WERI-Rb-1 (cell line): ENCODE results near the gene COL4A1.

Source experiments
- DNase-seq: peaks from one replicate; pipeline ENCODE4 v3.0.0-alpha.2; 2020
- H3K27ac ChIP-seq: fragments of 250-450 bp; sonication (Bioruptor Pico); 2 replicates; pipeline ENCODE4 v1.5.1; 2020; ENCODE audit warnings: mild to moderate bottlenecking, moderate library complexity
- H3K27me3 ChIP-seq: fragments of 250-450 bp; sonication (Bioruptor Pico); 2 replicates; pipeline ENCODE4 v1.5.1; 2021; ENCODE audit warnings: mild to moderate bottlenecking, low read depth, moderate library complexity; ENCODE audit not compliant: insufficient read depth, severe bottlenecking
- H3K36me3 ChIP-seq: fragments of 250-450 bp; sonication (Bioruptor Pico); 2 replicates; pipeline ENCODE4 v1.5.1; 2020; ENCODE audit warnings: mild to moderate bottlenecking, moderate library complexity
- H3K4me3 ChIP-seq: 2 replicates; pipeline ENCODE4 v1.5.1; 2011; ENCODE audit warnings: low read depth, mild to moderate bottlenecking, control low read depth, low read length
- H3K9me3 ChIP-seq: fragments of 250-450 bp; sonication (Bioruptor Pico); 2 replicates; pipeline ENCODE4 v1.5.1; 2021; ENCODE audit warnings: mild to moderate bottlenecking, moderate library complexity; ENCODE audit not compliant: severe bottlenecking
- CTCF ChIP-seq: IDR thresholded peaks from 2 replicates; pipeline ENCODE4 v1.5.1; 2011; ENCODE audit warnings: low read depth, mild to moderate bottlenecking, control low read depth, inconsistent platforms, low read length

The COL4A1 gene

GRCh38 chr13:110257408-110257807 lies 49.5 kb downstream of the COL4A1 start:
- no peak for TF ChIP-seq CTCF
- no peak overlapping the region for H3K27ac ChIP-seq
- no peak overlapping the region for H3K4me3 ChIP-seq

GRCh38 chr13:110256126-110256905 lies 50.6 kb downstream of the COL4A1 start:
- no peak for DNase-seq
- H3K4me3 ChIP-seq: no peak overlapping the region
- H3K36me3 ChIP-seq: no peaks in the 10 kb centered on the region
- no peaks in the 10 kb centered on the region for H3K9me3 ChIP-seq
- H3K27ac ChIP-seq: no peak overlapping the region
- H3K27me3 ChIP-seq: no peaks in the 10 kb centered on the region
- TF ChIP-seq CTCF: no peak

More at GRCh38 chr13:110257408-110257807, 49.5 kb downstream of the COL4A1 start:
- DNase-seq: no peak
- no peaks in the 10 kb centered on the region for H3K9me3 ChIP-seq
- H3K36me3 ChIP-seq: no peaks in the 10 kb centered on the region
- no peaks in the 10 kb centered on the region for H3K27me3 ChIP-seq

GRCh38 chr13:110254751-110255553 lies 52.0 kb downstream of the COL4A1 start:
- TF ChIP-seq CTCF: no peak
- Histone ChIP-seq H3K36me3 (no peaks in the 10 kb centered on the region), H3K27ac (no peak overlapping the region), H3K27me3 (no peaks in the 10 kb centered on the region), H3K9me3 (no peaks in the 10 kb centered on the region), H3K4me3 (no peak overlapping the region)
- no peak for DNase-seq

DNA sequence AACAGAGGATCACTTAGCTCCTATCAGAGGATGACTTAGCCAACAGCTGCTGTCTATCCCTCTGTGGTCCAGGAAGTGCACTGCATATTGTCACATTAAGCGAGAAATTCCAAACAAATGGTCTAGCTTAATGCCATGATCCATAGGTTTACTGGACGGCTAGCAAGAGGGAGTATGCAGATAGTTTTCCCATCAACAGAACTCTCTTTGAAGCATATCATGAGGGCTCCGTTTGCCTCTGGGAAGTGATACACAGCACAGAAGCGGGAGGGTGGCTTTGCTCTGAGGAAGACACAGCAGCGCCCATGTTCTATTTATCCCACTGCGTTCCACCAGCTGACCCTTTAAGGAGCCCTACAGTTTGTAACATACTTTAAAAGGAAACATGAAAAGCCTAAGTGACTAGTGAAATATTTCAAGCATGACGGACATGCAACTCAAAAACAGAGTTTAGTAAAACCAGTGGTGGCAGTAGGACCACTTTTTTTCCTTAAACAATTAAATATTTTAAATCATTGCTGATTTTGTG lies 52.7 kb downstream of the COL4A1 start:
- Histone ChIP-seq H3K27ac (no peak overlapping the region), H3K36me3 (no peaks in the 10 kb centered on the region), H3K9me3 (no peaks in the 10 kb centered on the region), H3K4me3 (no peak overlapping the region), H3K27me3 (no peaks in the 10 kb centered on the region)
- DNase-seq: no peak
- no peak for TF ChIP-seq CTCF

DNA sequence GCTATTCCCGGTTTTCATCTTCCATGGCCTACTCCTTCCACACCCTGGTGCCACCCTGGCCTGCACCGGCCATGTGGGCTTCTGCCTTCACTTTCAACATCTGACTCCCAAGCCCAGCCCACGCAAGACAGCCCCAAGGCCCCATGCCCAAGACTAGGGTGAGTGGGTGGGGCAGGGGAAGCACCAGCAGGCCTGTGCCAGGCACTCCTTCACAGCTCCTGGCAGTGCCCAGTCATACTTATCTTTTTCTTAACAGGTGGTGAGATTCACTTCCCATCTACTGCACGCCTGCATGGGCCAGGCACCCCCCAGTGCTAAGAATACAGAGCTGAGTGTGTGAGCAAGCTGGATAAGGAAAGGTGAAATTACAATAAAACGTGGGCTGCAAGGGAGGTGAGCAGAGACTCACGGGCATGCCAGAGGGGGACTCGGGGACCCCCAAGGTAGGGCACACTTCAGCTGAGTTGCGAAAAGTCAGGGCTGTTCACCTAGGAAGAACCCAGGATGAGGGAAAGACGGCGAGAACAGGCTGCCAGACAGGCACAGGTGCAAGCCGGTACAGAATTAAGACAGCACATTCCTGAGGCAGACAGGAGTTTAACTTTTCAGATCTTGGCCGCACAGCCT lies 55.7 kb downstream of the COL4A1 start:
- no peak for TF ChIP-seq CTCF
- no peaks in the 10 kb centered on the region for H3K36me3 ChIP-seq
- no peaks in the 10 kb centered on the region for H3K9me3 ChIP-seq
- no peak overlapping the region for H3K4me3 ChIP-seq
- H3K27ac ChIP-seq: no peak overlapping the region
- no peaks in the 10 kb centered on the region for H3K27me3 ChIP-seq
- no peak for DNase-seq
